Spleen (tissue), 7 donors: ENCODE measurements around the gene DPPA5.

Source experiments
- POLR2AphosphoS5 ChIP-seq, 3 donors: sonication (generic); formaldehyde crosslinking; IDR thresholded peaks; one replicate each; pipeline ENCODE4 v1.5.1; 2017; ENCODE audit warnings: antibody characterized with exemption in 3 of 3
- TF ChIP-seq, protein P1 (sequence below), 11 experiments: fragments of 200-600 bp in 7 of 11; fragments of 450-650 bp in 4 of 11; sonication (generic) in 4 of 11; IDR thresholded peaks in 8 of 11; conservative IDR thresholded peaks in 3 of 11; 1 replicate in 7 of 11; 2 replicates in 4 of 11; pipeline versions ENCODE4 v1.4.0 to v1.8.0; 2016 to 2021; ENCODE audit warnings: antibody characterized with exemption in 11 of 11, inconsistent platforms in 4 of 11, mild to moderate bottlenecking in 1 of 11
- donor health status: DM: no; HTN: no; CAD: no; lungs with moderate emphysema.
- donor health status: DM: no; HTN: no; CAD: no.
- donor health status: DM: no; HTN: no; CAD: no.

- TF ChIP-seq POLR2AphosphoS5 (IDR thresholded peaks at IDR 0.05) = no peak
- TF ChIP-seq, protein P1, sequence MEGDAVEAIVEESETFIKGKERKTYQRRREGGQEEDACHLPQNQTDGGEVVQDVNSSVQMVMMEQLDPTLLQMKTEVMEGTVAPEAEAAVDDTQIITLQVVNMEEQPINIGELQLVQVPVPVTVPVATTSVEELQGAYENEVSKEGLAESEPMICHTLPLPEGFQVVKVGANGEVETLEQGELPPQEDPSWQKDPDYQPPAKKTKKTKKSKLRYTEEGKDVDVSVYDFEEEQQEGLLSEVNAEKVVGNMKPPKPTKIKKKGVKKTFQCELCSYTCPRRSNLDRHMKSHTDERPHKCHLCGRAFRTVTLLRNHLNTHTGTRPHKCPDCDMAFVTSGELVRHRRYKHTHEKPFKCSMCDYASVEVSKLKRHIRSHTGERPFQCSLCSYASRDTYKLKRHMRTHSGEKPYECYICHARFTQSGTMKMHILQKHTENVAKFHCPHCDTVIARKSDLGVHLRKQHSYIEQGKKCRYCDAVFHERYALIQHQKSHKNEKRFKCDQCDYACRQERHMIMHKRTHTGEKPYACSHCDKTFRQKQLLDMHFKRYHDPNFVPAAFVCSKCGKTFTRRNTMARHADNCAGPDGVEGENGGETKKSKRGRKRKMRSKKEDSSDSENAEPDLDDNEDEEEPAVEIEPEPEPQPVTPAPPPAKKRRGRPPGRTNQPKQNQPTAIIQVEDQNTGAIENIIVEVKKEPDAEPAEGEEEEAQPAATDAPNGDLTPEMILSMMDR (IDR thresholded peaks at IDR 0.05 in 8 of 11, conservative IDR thresholded peaks at IDR 0.05 in 3 of 11) = no peak
These were observed 4.8 kb downstream of the DPPA5 start for GRCh38 chr6:73349311-73349710.
